HepG2 (cell line): ENCODE results near the gene PDE1C. TPM values are rescaled to one million over a fixed set of nuclear protein-coding genes. Genes with fewer than 3 reads are reported as not detected.
A peak's percentile ranks its signal among the peaks of the same experiment; 100 is the strongest.

Source experiments
- ATAC-seq: fragments of 200-7000 bp; cut with Tn5 transposase; 3 replicates; pipeline ENCODE4 v1.9.1; 2020; ENCODE audit warnings: mild to moderate bottlenecking, moderate library complexity
- BruUV-seq: library from RNA; stranded (reverse); fragments of 400-500 nt; replicated peaks from 2 replicates; lab custom pipeline; 2021; lab: Mats Ljungman, UMichigan
- CTCF ChIA-PET: fragments of 300-600 bp; formaldehyde crosslinking; extraction: SDS; loops from one replicate; lab custom pipeline; 2021; ENCODE audit warnings: low total read pairs, inconsistent platforms, low intra/inter-chr PET ratio; lab: Yijun Ruan, JAX
- POLR2A ChIA-PET: fragments of 350-600 bp; sonication (Branson Sonifier 250); formaldehyde crosslinking; loops from one replicate; lab custom pipeline; 2020; ENCODE audit warnings: antibody characterized with exemption, inconsistent platforms; lab: Yijun Ruan, JAX
- DNase-seq: peaks from one replicate; pipeline ENCODE4 v3.0.0-alpha.2; 2015; ENCODE audit warnings: low spot score
- FAIRE-seq: peaks from 3 replicates; lab custom pipeline; 2011; peaks lifted over from hg19 to GRCh38; lab: Jason Lieb, UNC
- H2AFZ ChIP-seq: one replicate; pipeline ENCODE4 v1.6.1; 2011; ENCODE audit warnings: low read length, inconsistent platforms
- H3K27ac ChIP-seq: fragments of 300-600 bp; 3 replicates; pipeline ENCODE4 v1.8.0; 2011; ENCODE audit warnings: mixed run types, mild to moderate bottlenecking, mixed read lengths, low read length, inconsistent platforms; ENCODE audit not compliant: insufficient read depth; ENCODE audit errors: extremely low read length
- H3K27me3 ChIP-seq, 2 experiments: fragments of 200-600 bp in 1 of 2; 2 replicates in 1 of 2; 3 replicates in 1 of 2; pipeline versions ENCODE4 v1.6.0 to v1.8.0; 2011; ENCODE audit warnings: low read length in 2 of 2, mild to moderate bottlenecking in 2 of 2, moderate library complexity in 2 of 2, inconsistent platforms in 1 of 2; ENCODE audit not compliant: insufficient read depth in 2 of 2, control insufficient read depth in 1 of 2
- H3K36me3 ChIP-seq, 2 experiments: fragments of 200-600 bp in 1 of 2; replicated peaks in 1 of 2; 2 replicates in 1 of 2; 3 replicates in 1 of 2; pipeline versions ENCODE4 v1.5.1 to v1.8.0; 2011; ENCODE audit warnings: low read length in 2 of 2, inconsistent platforms in 1 of 2; ENCODE audit not compliant: insufficient read depth in 2 of 2, control insufficient read depth in 1 of 2
- H3K4me1 ChIP-seq: 2 replicates; pipeline ENCODE4 v1.5.1; 2012; ENCODE audit warnings: low read length, inconsistent platforms; ENCODE audit not compliant: insufficient read depth
- H3K4me2 ChIP-seq: 2 replicates; pipeline ENCODE4 v1.6.0; 2011; ENCODE audit warnings: low read depth, low read length, inconsistent platforms
- H3K4me3 ChIP-seq, 3 experiments: fragments of 200-600 bp in 1 of 3; sonication (generic), shearing (Covaris generic) in 1 of 3; replicated peaks in 1 of 3; 2 replicates each; pipeline ENCODE4 v1.5.1; 2011 to 2016; ENCODE audit warnings: low read length in 3 of 3, inconsistent platforms in 2 of 3, low read depth in 2 of 3, mild to moderate bottlenecking in 2 of 3, control low read depth in 1 of 3, mixed read lengths in 1 of 3; ENCODE audit not compliant: insufficient read depth in 1 of 3
- H3K79me2 ChIP-seq: one replicate; pipeline ENCODE4 v1.6.1; 2011; ENCODE audit warnings: low read length, inconsistent platforms; ENCODE audit not compliant: insufficient read depth
- H3K9ac ChIP-seq: 2 replicates; pipeline ENCODE4 v1.6.0; 2011; ENCODE audit warnings: mild to moderate bottlenecking, low read depth, low read length, inconsistent platforms; ENCODE audit not compliant: insufficient read depth
- H3K9me3 ChIP-seq: 2 replicates; pipeline ENCODE4 v1.5.1; 2012; ENCODE audit warnings: mild to moderate bottlenecking, low read length
- H4K20me1 ChIP-seq: 2 replicates; pipeline ENCODE4 v1.6.0; 2011; ENCODE audit warnings: inconsistent platforms, mild to moderate bottlenecking, low read length, moderate library complexity; ENCODE audit not compliant: insufficient read depth
- AGO1 ChIP-seq: fragments of 200-400 bp; formaldehyde crosslinking; IDR thresholded peaks from 2 replicates; pipeline ENCODE4 v1.6.1; 2017; ENCODE audit warnings: mild to moderate bottlenecking, low read depth, low read length, moderate library complexity; ENCODE audit not compliant: poor library complexity, severe bottlenecking
- CEBPB ChIP-seq: IDR thresholded peaks from 2 replicates; pipeline ENCODE4 v1.6.1; 2011; ENCODE audit warnings: low read depth, low read length, improper control_type of control experiment, borderline replicate concordance
- ZNF280D ChIP-seq: sonication (generic); formaldehyde crosslinking; IDR thresholded peaks from 2 replicates; pipeline ENCODE4 v1.5.1; 2020; ENCODE audit warnings: mild to moderate bottlenecking, missing genetic modification reagents
- ZNF34 ChIP-seq: sonication (generic); formaldehyde crosslinking; IDR thresholded peaks from 2 replicates; pipeline ENCODE4 v1.4.0; 2020; ENCODE audit warnings: mild to moderate bottlenecking, missing genetic modification reagents, borderline replicate concordance
- WGBS: methylation state at CpG from one replicate; pipeline ENCODE4 v1.1.6; 2017; ENCODE audit warnings: low lambda C conversion rate; 5-methylcytosine and 5-hydroxymethylcytosine counted together
- in situ Hi-C: cut with HindIII; loops from 2 replicates; pipeline ENCODE4 v1.10.0; 2017; ENCODE audit warnings: low pct_unique_long_range_greater_than_20kb; ENCODE audit not compliant: extremely low pct_ligation_motif_present
- intact Hi-C: fragments of 100-400 bp; cut with micrococcal nuclease; formaldehyde crosslinking; loops from one replicate; pipeline ENCODE4 v1.10.0; 2022; ENCODE audit not compliant: unreplicated experiment
- polyA plus RNA-seq, 8 experiments: library from polyadenylated mRNA; depleted of rRNA in 3 of 8; stranded (reverse) in 7 of 8; unstranded in 1 of 8; fragments of >200 nt; fragmentation: Illumina TruSeq in 4 of 8; extraction: Trizol in 4 of 8; gene quantifications; 2 replicates each; pipeline versions ENCODE4 v1.2.1 to v1.2.3, GENCODE V29; 2011 to 2016; ENCODE audit warnings: low read depth in 4 of 8, missing spikeins in 1 of 8, mixed read lengths in 1 of 8; ENCODE audit not compliant: insufficient read depth in 1 of 8
- total RNA-seq, 5 experiments: library from RNA; depleted of rRNA; stranded (reverse); fragments of >200 nt; fragmentation: Illumina TruSeq; extraction: Trizol; gene quantifications; 2 replicates each; pipeline ENCODE4 v1.2.3, GENCODE V29; 2016; ENCODE audit warnings: low read depth in 1 of 5

Gene PDE1C
- total and polyA plus RNA-seq, 2 of the 13 experiments (the other 11 are each of a cell fraction or from before 2014, with no cell fraction given), result not detected

DNA sequence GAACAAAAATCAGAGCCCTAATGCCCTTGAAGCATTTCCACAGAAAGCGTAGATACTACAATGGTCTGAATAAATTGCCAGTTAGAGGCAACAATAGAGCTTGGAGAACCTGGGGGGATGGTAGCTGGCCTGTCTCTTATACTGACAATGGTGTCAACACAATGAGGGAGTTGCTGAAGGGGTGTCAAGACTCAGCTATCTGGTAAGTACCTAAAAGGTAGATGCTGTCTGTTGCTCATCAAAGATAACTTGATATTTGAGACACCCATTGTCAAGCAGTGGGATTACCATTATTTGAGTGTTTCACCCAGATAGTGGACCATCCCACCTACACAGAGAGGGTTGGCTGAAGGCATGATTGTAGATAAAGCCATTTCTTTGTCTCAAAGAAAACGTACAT is 72.8 kb downstream of the PDE1C start (continued):
- TF ChIP-seq ZNF280D (CRISPR knock-in tag) (no peak), AGO1 (no peak)

- Histone ChIP-seq H3K4me1 (no peaks in the 10 kb centered on the region), H3K9me3 (no peaks in the 10 kb centered on the region), H3K79me2 (no peaks in the 10 kb centered on the region), H3K9ac (no peak overlapping the region), H3K4me3 (no peak overlapping the region), H3K27ac (no peak overlapping the region), H4K20me1 (no peaks in the 10 kb centered on the region), H3K4me2 (no peak overlapping the region), H3K36me3 (no peaks in the 10 kb centered on the region), H3K27me3 (no peaks in the 10 kb centered on the region), H2AFZ (no peak overlapping the region)
- ATAC-seq (no peak), DNase-seq (no peak), FAIRE-seq (no peak)
- POLR2A ChIA-PET, result no interaction called here
- intact Hi-C loops (no loop called here), in situ Hi-C loops (no loop called here)
- BruUV-seq, result no TSS peak
- CTCF ChIA-PET, result no interaction called here
- TF ChIP-seq ZNF34 (CRISPR knock-in tag) (no peak), CEBPB (0 out of 2 replicates have a peak, but pooled peaks have one; percentile 11)
- 4% methylated on average over 2 of the region's 2 CpGs for WGBS
Measured at GRCh38 chr7:31995134-31995533, 75.1 kb downstream of the PDE1C start.
